Fibroblast of peridontal ligament (primary cell): ENCODE measurements around the gene NCKAP5.
A peak's percentile ranks its signal among the peaks of the same experiment; 100 is the strongest.
"Not testable (repeated sequence)": the region's sequence is repeated elsewhere in the genome, so short reads cannot be mapped to it uniquely, and the experiment has no call there.

ENCODE experiments used
- DNase-seq: peaks from one replicate; pipeline ENCODE4 v3.0.0-alpha.2; 2010; ENCODE audit errors: extremely low read depth

NCKAP5 gene

GRCh38 chr2:132720393-132720792 lies 847.9 kb downstream of the NCKAP5 start:
- no peak for DNase-seq

DNA sequence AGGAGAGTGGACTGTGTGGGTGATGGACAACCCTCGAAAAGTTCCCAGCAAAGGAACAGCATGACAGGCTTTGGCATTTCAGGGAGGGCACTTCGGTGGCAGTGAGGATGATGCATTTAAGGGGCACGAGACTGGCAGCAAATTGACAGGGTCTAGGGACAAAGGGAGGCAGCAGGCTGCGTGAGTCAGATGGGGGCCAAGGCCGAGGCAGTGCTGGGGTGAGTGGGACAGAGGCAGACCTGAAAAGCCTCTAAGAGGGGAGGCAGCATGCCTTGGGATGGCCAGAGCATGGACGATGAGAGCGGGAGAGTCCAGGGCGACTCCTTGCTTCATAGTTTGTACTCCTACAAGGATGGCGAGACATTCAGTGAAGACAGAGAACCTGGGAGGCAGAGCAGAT lies 848.8 kb downstream of the NCKAP5 start:
- DNase-seq: no peak

GRCh38 chr2:132716954-132717353 lies 851.3 kb downstream of the NCKAP5 start:
- DNase-seq: no peak

- DNase-seq: no peak
Observed at GRCh38 chr2:132715386-132716351, 852.6 kb downstream of the NCKAP5 start.

GRCh38 chr2:132703396-132703795 lies 864.9 kb downstream of the NCKAP5 start:
- peak; percentile 93 for DNase-seq

DNA sequence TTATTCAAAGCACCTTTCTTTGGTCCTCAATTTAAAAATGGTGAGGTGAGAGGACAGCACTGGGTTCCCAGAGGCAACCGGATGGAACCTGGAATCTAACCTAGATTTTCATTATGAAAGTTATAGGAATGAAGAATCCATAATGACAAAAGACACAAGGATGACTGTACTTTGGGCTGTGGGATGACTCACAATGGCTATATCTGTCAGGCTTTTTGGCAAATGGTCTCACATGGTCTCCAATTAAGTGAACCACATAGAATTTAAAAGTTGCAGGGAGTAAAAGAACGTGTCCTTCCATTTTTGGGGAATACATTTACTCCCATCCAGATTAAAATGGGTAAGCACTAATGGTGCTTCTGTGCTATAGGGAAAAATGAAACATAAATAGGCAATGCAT lies 866.5 kb downstream of the NCKAP5 start:
- DNase-seq: peak; percentile 70

DNA sequence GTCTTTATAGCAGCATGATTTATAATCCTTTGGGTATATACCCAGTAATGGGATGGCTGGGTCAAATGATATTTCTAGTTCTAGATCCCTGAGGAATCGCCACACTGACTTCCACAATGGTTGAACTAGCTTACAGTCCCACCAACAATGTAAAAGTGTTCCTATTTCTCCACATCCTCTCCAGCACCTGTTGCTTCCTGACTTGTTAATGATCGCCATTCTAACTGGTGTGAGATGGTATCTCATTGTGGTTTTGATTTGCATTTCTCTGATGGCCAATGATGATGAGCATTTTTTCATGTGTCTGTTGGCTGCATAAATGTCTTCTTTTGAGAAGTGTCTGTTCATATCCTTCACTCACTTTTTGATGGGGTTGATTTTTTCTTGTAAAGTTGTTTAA lies 868.5 kb downstream of the NCKAP5 start:
- DNase-seq: not testable (repeated sequence)

DNA sequence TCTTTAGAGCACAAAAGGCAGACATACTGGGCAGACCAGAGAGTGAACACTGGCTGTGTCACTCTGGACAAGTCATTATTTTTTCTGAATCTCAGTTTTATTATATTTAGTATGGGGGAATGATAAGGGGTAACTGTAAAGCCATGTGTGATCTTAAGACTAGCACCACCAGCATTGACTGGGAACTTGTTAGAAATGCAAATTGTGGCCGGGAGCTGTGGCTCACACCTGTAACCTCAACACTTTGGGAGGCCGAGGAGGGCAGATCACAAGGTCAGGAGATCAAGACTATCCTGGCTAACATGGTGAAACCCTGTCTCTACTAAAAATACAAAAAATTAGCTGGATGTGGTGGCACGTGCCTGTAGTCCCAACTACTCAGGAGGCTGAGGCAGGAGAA lies 869.9 kb downstream of the NCKAP5 start:
- not testable (repeated sequence) for DNase-seq

DNA sequence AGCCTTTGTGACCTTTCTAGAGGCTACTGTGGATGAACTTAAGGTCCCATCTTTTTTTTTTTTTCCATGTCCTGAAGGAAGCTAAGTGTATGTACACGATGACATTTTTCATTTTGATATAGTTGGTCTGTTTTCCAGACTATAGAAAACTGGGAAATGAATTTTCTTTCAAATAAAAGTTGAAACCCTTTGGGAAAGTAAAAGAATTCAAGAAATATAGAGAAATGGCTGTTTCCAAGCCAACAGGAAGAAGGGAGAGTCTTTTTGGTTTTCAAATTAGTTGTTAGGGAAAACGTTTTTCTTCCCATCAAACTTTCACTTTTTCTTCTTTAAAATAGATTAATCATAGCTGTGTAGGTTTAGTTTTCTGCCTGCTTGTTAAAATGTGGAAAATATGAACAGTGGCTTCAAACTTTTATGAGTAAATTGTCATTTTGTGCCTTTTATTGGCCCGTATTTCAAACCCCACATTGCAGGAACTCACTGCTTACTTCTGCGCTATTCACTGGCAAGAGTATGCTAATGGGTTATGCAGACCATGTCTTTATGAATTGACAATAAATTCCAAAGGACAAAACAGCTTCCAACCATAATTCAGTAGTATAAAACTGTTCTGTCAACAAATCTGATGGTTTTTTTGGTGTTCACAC lies 870.6 kb downstream of the NCKAP5 start:
- DNase-seq: no peak

DNA sequence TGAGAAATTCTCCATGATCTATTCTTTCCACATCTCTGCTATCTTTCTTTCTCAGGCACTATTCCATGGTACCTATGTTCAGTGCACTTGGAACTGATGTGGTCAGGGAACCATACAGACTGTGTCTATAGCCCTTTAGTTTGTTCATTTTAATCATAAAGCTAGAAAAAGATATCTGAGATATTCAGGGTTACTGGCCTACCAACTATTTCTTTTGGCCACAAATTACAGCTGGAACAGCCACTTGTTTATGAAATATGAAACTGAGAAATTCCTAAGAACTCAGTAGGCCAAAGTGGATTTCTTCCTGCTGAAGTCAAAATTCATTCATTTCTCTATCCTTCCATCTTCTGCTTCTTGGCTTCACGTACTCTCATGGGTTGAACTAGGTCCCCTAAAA lies 875.4 kb downstream of the NCKAP5 start:
- DNase-seq: peak; percentile 86

- DNase-seq: no peak
Observed at GRCh38 chr2:132691556-132691955, 876.7 kb downstream of the NCKAP5 start.

DNA sequence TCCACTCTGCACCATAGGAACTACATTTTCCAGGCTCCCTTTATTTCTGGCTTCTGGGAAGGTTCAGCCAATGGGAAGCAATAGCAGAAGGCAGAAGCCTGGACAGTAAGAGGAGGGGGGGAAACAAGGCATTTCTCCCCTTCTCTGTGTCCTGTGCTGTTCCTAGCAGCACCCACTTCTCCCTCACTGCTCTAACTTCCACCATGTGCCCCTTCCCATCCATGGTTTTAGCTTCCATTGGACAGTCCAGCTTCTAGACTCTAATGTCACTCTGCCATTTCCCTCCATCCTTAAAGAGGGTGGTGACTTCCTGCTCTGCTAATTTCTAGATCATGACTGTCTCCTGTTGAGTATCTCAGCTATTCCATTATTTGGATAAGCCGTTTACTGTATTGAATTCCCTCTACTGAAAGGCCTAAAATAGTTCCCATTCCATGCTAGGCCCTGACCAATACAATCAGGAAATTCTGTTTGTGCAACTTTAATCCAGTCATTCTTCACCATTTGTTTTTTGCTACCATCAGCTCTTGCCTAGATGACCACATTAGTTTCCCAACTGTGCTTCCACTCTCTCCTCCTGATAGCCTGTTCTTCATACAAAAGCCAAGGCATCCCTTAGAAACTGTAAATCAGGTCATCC lies 877.5 kb downstream of the NCKAP5 start:
- DNase-seq: peak; percentile 87

DNA sequence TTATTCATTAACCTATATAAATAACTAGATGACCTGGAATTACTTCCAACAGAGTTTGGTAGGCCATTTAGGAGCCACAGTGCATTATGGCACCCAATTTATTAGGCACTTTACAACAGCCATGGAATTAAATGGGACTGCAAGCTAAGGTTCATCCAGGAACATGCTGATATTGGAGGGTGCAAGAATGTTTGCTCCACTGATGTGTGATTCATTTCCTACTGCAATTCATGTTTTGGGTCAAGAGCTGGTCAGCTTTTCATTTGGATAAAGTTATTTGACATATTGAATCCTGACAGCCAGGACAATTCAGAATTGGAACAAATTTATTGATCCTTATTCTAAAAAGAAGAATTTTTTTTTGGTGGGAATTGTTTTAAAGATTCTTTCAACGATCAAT lies 886.5 kb downstream of the NCKAP5 start:
- no peak for DNase-seq

DNA sequence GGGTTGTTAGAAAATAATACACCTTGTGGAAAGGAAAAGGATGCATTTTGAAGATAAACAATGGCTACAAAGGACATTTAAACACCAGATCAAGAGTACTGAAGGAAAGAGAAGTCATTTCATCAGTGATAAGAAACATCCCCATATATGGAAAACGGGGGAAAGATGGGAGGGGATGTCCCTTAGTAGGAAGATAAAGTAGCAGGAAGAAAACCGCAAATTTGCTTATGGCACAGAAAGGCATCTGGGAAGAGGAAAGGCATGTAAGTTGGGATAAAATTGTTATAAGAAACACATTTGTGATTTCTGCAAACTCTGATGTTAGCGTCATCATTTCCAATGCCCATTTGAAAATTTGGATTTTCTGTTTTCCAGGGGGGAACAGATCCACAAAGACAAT lies 887.7 kb downstream of the NCKAP5 start:
- DNase-seq: no peak

DNA sequence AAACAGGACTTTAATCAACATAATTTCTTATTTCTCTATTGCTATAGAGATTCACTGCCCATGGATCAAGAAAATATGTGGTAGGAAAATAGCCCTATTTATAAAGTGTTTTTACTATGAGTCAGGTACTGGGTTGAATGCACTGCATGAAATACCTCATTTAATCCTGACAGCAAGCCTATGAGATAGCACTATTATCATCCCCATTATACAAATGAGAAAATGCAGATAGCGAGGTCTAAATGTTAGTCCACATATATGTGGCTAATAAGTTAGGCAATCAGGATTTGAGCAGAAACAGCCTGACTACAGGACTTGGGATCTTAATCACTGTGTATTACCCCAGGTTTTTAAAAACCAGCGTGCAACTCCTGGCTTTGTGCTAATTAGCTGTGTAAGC lies 889.8 kb downstream of the NCKAP5 start:
- DNase-seq: no peak

DNA sequence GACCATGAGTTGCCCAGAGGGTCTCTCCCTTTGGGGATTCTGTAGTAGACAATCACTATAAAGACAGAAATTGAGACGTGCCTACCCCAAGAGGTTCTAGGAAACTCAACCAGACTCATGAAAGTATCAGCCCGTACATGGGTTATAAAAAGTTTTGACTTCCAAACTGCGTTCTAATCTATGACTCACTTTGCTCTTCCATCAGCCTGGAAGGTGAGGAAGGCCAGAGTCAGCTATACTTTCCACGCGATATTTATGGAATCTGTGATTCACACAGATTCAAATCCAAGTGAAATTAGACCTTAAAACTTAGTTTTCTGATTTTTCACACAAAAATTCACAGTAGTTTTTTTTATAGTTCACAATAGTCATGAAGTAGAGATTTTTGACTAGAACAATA lies 890.6 kb downstream of the NCKAP5 start:
- DNase-seq: peak; percentile 52

DNA sequence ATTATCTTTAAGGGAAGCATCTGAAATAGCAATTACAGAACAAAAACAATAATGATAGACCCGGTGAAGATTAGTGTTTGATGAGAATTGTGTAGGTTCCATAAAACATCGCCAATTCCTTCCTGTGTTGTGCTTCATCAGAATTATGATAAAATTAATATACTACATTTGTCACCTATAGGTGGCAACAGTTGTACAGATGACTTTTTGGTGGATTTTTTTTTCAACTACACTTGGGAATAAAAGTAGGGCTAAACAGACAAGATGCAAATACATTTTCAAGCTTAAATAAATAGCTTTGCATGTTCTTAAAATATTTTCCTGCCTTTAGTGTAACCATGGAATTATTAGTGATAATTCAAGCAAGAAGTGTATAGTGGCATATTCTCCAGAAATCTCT lies 891.3 kb downstream of the NCKAP5 start:
- peak; percentile 38 for DNase-seq

GRCh38 chr2:132671151-132671835 lies 897.0 kb downstream of the NCKAP5 start:
- peak; percentile 78 for DNase-seq

DNA sequence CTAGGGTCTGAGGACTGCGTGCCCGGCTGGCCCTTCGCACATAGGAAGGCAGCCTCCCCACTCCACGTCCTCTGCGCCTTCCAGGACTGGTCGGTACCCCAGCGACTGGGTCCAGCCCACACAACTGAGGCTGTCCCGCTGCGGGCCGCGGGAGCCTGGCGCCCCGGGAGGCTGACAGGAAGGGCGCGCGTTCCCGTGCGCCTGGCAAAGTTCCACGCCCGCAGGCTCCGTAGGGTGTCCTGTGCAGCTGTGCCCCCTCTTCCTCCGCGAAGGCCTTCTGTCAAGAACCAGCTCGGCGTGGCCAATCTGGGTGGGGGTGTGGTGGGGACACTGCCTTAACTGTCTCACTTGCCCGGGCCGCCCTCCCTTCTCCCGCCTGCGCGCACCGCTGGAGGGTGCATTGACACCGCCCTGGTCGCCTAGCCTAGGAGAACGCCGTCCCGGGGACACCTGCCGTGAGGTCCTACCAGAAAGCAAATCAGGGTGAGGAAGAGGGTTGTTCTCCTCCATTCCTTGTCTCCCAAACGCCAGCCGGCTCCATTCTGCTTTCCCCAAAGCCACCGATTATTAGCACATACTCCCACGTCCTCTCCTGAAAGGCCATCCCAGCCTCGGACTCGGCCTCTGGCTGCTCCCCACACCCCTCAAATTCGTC lies 897.6 kb downstream of the NCKAP5 start:
- DNase-seq: no peak

- DNase-seq: no peak
Observed at GRCh38 chr2:132669908-132670495, 898.3 kb downstream of the NCKAP5 start, which contains the start of gene LYPD1. TSS of gene LYPD1 (minus strand) at chr2:132670205. CDS start at chr2:132669932, 273 bp downstream.
